HepG2 (cell line): ENCODE results near the gene ARHGEF4. TPM values are rescaled to one million over a fixed set of nuclear protein-coding genes. Genes with fewer than 3 reads are reported as not detected.

ENCODE experiments used
- ATAC-seq: fragments of 200-7000 bp; cut with Tn5 transposase; 3 replicates; pipeline ENCODE4 v1.9.1; 2020; ENCODE audit warnings: mild to moderate bottlenecking, moderate library complexity
- BruUV-seq: library from RNA; stranded (reverse); fragments of 400-500 nt; replicated peaks from 2 replicates; lab custom pipeline; 2021; lab: Mats Ljungman, UMichigan
- CTCF ChIA-PET: fragments of 300-600 bp; formaldehyde crosslinking; extraction: SDS; loops from one replicate; lab custom pipeline; 2021; ENCODE audit warnings: low total read pairs, inconsistent platforms, low intra/inter-chr PET ratio; lab: Yijun Ruan, JAX
- POLR2A ChIA-PET: fragments of 350-600 bp; sonication (Branson Sonifier 250); formaldehyde crosslinking; loops from one replicate; lab custom pipeline; 2020; ENCODE audit warnings: antibody characterized with exemption, inconsistent platforms; lab: Yijun Ruan, JAX
- DNase-seq: peaks from one replicate; pipeline ENCODE4 v3.0.0-alpha.2; 2015; ENCODE audit warnings: low spot score
- FAIRE-seq: peaks from 3 replicates; lab custom pipeline; 2011; peaks lifted over from hg19 to GRCh38; lab: Jason Lieb, UNC
- H2AFZ ChIP-seq: one replicate; pipeline ENCODE4 v1.6.1; 2011; ENCODE audit warnings: low read length, inconsistent platforms
- H3K27ac ChIP-seq: fragments of 300-600 bp; 3 replicates; pipeline ENCODE4 v1.8.0; 2011; ENCODE audit warnings: mixed run types, mild to moderate bottlenecking, mixed read lengths, low read length, inconsistent platforms; ENCODE audit not compliant: insufficient read depth; ENCODE audit errors: extremely low read length
- H3K27me3 ChIP-seq, 2 experiments: fragments of 200-600 bp in 1 of 2; 2 replicates in 1 of 2; 3 replicates in 1 of 2; pipeline versions ENCODE4 v1.6.0 to v1.8.0; 2011; ENCODE audit warnings: low read length in 2 of 2, mild to moderate bottlenecking in 2 of 2, moderate library complexity in 2 of 2, inconsistent platforms in 1 of 2; ENCODE audit not compliant: insufficient read depth in 2 of 2, control insufficient read depth in 1 of 2
- H3K36me3 ChIP-seq, 2 experiments: fragments of 200-600 bp in 1 of 2; replicated peaks in 1 of 2; 2 replicates in 1 of 2; 3 replicates in 1 of 2; pipeline versions ENCODE4 v1.5.1 to v1.8.0; 2011; ENCODE audit warnings: low read length in 2 of 2, inconsistent platforms in 1 of 2; ENCODE audit not compliant: insufficient read depth in 2 of 2, control insufficient read depth in 1 of 2
- H3K4me1 ChIP-seq: 2 replicates; pipeline ENCODE4 v1.5.1; 2012; ENCODE audit warnings: low read length, inconsistent platforms; ENCODE audit not compliant: insufficient read depth
- H3K4me2 ChIP-seq: 2 replicates; pipeline ENCODE4 v1.6.0; 2011; ENCODE audit warnings: low read depth, low read length, inconsistent platforms
- H3K4me3 ChIP-seq, 3 experiments: fragments of 200-600 bp in 1 of 3; sonication (generic), shearing (Covaris generic) in 1 of 3; replicated peaks in 1 of 3; 2 replicates each; pipeline ENCODE4 v1.5.1; 2011 to 2016; ENCODE audit warnings: low read length in 3 of 3, inconsistent platforms in 2 of 3, low read depth in 2 of 3, mild to moderate bottlenecking in 2 of 3, control low read depth in 1 of 3, mixed read lengths in 1 of 3; ENCODE audit not compliant: insufficient read depth in 1 of 3
- H3K79me2 ChIP-seq: one replicate; pipeline ENCODE4 v1.6.1; 2011; ENCODE audit warnings: low read length, inconsistent platforms; ENCODE audit not compliant: insufficient read depth
- H3K9ac ChIP-seq: 2 replicates; pipeline ENCODE4 v1.6.0; 2011; ENCODE audit warnings: mild to moderate bottlenecking, low read depth, low read length, inconsistent platforms; ENCODE audit not compliant: insufficient read depth
- H3K9me3 ChIP-seq: 2 replicates; pipeline ENCODE4 v1.5.1; 2012; ENCODE audit warnings: mild to moderate bottlenecking, low read length
- H4K20me1 ChIP-seq: 2 replicates; pipeline ENCODE4 v1.6.0; 2011; ENCODE audit warnings: inconsistent platforms, mild to moderate bottlenecking, low read length, moderate library complexity; ENCODE audit not compliant: insufficient read depth
- GPN1 ChIP-seq: sonication (generic); formaldehyde crosslinking; IDR thresholded peaks from 2 replicates; pipeline ENCODE4 v1.5.1; 2020; ENCODE audit warnings: missing genetic modification reagents, borderline replicate concordance
- MBD4 ChIP-seq: IDR thresholded peaks from 2 replicates; pipeline ENCODE4 v1.6.1; 2012; ENCODE audit warnings: low read length, inconsistent platforms, borderline replicate concordance
- TAF1 ChIP-seq: sonication (generic); formaldehyde crosslinking; IDR thresholded peaks from 2 replicates; pipeline ENCODE4 v1.4.0; 2020; ENCODE audit warnings: missing genetic modification reagents
- ZNF205 ChIP-seq: IDR thresholded peaks from 2 replicates; pipeline ENCODE4 v1.6.1; 2018; ENCODE audit warnings: missing biosample characterization, missing genetic modification reagents
- ZNF34 ChIP-seq: sonication (generic); formaldehyde crosslinking; IDR thresholded peaks from 2 replicates; pipeline ENCODE4 v1.4.0; 2020; ENCODE audit warnings: mild to moderate bottlenecking, missing genetic modification reagents, borderline replicate concordance
- ZNF788 ChIP-seq: sonication (generic); formaldehyde crosslinking; IDR thresholded peaks from 2 replicates; pipeline ENCODE4 v1.5.0; 2020; ENCODE audit warnings: mild to moderate bottlenecking, missing genetic modification reagents, borderline replicate concordance
- ZNF879 ChIP-seq: sonication (generic); formaldehyde crosslinking; IDR thresholded peaks from 2 replicates; pipeline ENCODE4 v1.8.1; 2023; ENCODE audit warnings: missing genetic modification reagents
- WGBS: methylation state at CpG from one replicate; pipeline ENCODE4 v1.1.6; 2017; ENCODE audit warnings: low lambda C conversion rate; 5-methylcytosine and 5-hydroxymethylcytosine counted together
- in situ Hi-C: cut with HindIII; loops from 2 replicates; pipeline ENCODE4 v1.10.0; 2017; ENCODE audit warnings: low pct_unique_long_range_greater_than_20kb; ENCODE audit not compliant: extremely low pct_ligation_motif_present
- intact Hi-C: fragments of 100-400 bp; cut with micrococcal nuclease; formaldehyde crosslinking; loops from one replicate; pipeline ENCODE4 v1.10.0; 2022; ENCODE audit not compliant: unreplicated experiment
- polyA plus RNA-seq, 8 experiments: library from polyadenylated mRNA; depleted of rRNA in 3 of 8; stranded (reverse) in 7 of 8; unstranded in 1 of 8; fragments of >200 nt; fragmentation: Illumina TruSeq in 4 of 8; extraction: Trizol in 4 of 8; gene quantifications; 2 replicates each; pipeline versions ENCODE4 v1.2.1 to v1.2.3, GENCODE V29; 2011 to 2016; ENCODE audit warnings: low read depth in 4 of 8, missing spikeins in 1 of 8, mixed read lengths in 1 of 8; ENCODE audit not compliant: insufficient read depth in 1 of 8
- total RNA-seq, 5 experiments: library from RNA; depleted of rRNA; stranded (reverse); fragments of >200 nt; fragmentation: Illumina TruSeq; extraction: Trizol; gene quantifications; 2 replicates each; pipeline ENCODE4 v1.2.3, GENCODE V29; 2016; ENCODE audit warnings: low read depth in 1 of 5
- TF ChIP-seq, protein P1 (sequence below): sonication (generic); formaldehyde crosslinking; conservative IDR thresholded peaks from 2 replicates; pipeline ENCODE4 v1.4.0; 2020; ENCODE audit warnings: missing genetic modification reagents

ARHGEF4 gene
- total and polyA plus RNA-seq, 2 of the 13 experiments (the other 11 are each of a cell fraction or from before 2014, with no cell fraction given), result 0.11 to 0.13 TPM

DNA sequence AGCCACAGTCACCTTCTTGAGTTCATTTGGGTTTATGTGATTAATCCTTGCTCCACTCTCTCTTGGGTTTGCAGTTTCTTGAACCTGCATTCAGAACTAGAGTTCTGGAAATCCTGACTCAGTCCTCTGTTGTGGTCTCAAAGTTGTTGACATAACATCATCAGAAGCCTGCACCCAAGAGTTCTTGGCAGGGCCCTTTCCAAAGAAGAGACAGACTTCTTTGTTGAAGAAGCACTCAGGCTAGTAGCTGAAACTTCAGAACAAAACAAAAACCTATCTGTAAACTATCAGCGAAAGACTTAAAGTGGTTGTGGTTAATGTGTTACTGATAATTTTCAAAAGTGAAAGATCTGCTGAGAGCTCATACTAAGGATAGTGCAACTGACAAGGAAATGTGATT, 135.7 kb downstream of the ARHGEF4 start:
- no peak overlapping the region for H2AFZ ChIP-seq
- ChIA-PET POLR2A (no interaction called here), CTCF (no interaction called here)
- no peak overlapping the region for H3K4me2 ChIP-seq
- no TSS peak for BruUV-seq
- no peaks in the 10 kb centered on the region for H3K4me1 ChIP-seq
- in situ Hi-C loops, result no loop called here
- no peak for DNase-seq
- no peak for ATAC-seq
- no peaks in the 10 kb centered on the region for H3K79me2 ChIP-seq
- 3% methylated on average over 1 of the region's 1 CpG for whole genome bisulfite sequencing
- intact Hi-C loops, result no loop called here
- H3K9ac ChIP-seq, result no peak overlapping the region
- H3K9me3 ChIP-seq, result peaks cover 8% of the 10 kb centered on the region
- no peak overlapping the region for H3K4me3 ChIP-seq
- H3K36me3 ChIP-seq, result no peaks in the 10 kb centered on the region
- no peak for FAIRE-seq
- TF ChIP-seq ZNF879 (CRISPR knock-in tag) (no peak), GPN1 (CRISPR knock-in tag) (no peak), MBD4 (no peak), ZNF788 (no peak)
- TF ChIP-seq, protein P1, sequence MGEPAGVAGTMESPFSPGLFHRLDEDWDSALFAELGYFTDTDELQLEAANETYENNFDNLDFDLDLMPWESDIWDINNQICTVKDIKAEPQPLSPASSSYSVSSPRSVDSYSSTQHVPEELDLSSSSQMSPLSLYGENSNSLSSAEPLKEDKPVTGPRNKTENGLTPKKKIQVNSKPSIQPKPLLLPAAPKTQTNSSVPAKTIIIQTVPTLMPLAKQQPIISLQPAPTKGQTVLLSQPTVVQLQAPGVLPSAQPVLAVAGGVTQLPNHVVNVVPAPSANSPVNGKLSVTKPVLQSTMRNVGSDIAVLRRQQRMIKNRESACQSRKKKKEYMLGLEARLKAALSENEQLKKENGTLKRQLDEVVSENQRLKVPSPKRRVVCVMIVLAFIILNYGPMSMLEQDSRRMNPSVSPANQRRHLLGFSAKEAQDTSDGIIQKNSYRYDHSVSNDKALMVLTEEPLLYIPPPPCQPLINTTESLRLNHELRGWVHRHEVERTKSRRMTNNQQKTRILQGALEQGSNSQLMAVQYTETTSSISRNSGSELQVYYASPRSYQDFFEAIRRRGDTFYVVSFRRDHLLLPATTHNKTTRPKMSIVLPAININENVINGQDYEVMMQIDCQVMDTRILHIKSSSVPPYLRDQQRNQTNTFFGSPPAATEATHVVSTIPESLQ (CRISPR knock-in tag), result no peak
- no peaks in the 10 kb centered on the region for H4K20me1 ChIP-seq
- peaks cover 0 to 12% of the 10 kb centered on the region in 2 experiments; a peak in 3 of 5 replicates for H3K27me3 ChIP-seq
- no peak overlapping the region for H3K27ac ChIP-seq

DNA sequence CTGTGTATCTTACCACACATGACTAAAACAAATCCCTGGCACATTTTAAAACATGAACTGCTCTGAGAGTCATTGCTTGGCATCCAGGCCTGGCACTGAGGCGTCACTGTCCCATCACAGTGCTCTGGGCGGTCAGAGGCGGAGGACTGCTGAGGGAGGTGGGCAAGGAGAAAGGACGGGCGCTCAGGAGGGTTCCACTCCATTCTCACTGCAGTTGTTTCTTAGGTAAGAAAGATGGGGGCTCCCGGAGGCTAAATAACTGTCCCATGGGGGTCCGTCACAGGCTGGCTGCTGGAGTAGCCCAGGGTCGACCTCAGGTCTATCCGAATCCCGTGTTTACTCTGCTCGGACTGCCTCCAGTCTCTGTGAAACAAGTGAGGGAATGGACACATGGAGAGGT, 139.0 kb downstream of the ARHGEF4 start:
- intact Hi-C loops (no loop called here), in situ Hi-C loops (no loop called here)
- CTCF ChIA-PET, result no interaction called here
- Histone ChIP-seq H3K9ac (no peak overlapping the region), H3K27me3 (peaks cover 0 to 9% of the 10 kb centered on the region in 2 experiments; a peak in 2 of 5 replicates), H3K36me3 (no peaks in the 10 kb centered on the region), H4K20me1 (no peaks in the 10 kb centered on the region), H3K27ac (no peak overlapping the region), H2AFZ (no peak overlapping the region), H3K9me3 (peaks cover 23% of the 10 kb centered on the region), H3K79me2 (no peaks in the 10 kb centered on the region), H3K4me2 (no peak overlapping the region)
- BruUV-seq, result no TSS peak
- ATAC-seq (no peak), FAIRE-seq (no peak), DNase-seq (no peak)
- WGBS, result 17% methylated on average over 11 of the region's 11 CpGs
- TF ChIP-seq TAF1 (CRISPR knock-in tag) (no peak), ZNF34 (no peak), ZNF205 (no peak)
- TF ChIP-seq, all 625 proteins: peak for 0
- POLR2A ChIA-PET, result no interaction called here
- Histone ChIP-seq H3K4me3 (no peak overlapping the region), H3K4me1 (no peaks in the 10 kb centered on the region)
